Measurements from ENCODE around the gene CASP12. TPM values are rescaled to one million over a fixed set of nuclear protein-coding genes. Genes with fewer than 3 reads are reported as not detected.

The CASP12 gene
- total and polyA plus RNA-seq, 2 of the 4 experiments (the other 2 are of a cell fraction) = 0.07 TPM; not detected in 1

DNA sequence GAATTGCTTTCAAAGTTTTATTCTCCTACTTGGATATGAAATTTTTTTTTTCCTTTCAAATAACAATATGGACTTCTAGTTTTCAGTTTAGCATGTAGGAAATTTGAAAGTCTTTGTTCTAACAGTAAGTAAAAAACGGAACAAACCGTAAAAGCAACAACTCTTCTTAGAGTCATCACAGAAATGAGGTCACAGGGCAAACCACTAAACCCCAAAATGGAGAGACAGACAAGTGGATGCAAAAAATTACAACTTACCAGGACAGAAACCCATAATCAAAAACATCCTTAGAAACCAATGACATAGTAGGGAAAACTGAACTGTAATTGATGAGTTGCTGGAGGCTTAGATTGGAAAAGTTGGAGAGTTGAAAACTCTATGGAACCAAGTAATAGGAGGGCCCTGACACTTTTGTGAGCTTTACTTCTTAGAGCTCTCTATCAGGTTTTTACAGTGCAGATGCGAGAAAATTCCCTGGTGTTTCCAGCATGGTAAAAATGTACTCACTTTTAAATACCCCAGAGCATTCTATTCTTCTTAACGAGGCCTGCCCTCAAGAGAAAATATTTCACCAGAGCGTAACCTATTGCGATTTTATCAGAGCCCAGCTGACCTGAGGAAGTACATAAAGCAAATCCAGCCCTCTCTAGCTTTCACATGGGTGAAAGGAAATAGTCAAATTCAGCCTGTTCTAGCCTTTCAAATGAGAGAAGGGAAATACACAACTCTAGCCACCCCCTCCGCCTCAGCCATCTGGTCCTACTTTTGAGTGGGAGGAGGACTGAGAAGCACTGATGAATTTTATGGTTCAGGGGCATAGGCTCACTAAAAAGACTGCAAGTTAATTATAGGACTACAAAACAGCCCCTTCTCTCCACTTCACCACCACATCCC lies 39.1 kb downstream of the CASP12 start:
- Histone ChIP-seq H3K36me3 (ENCODE audit: control insufficient read depth, insufficient read depth, low read length) (no peaks in the 10 kb centered on the region), H3K27ac (ENCODE audit: insufficient read depth, low read length) (no peak overlapping the region), H3K4me3 (ENCODE audit: insufficient read depth, low read depth, low read length) (no peak overlapping the region), H3K23ac (ENCODE audit: low read depth, low read length) (no peak overlapping the region), H3K18ac (ENCODE audit: low read depth, low read length) (no peak overlapping the region), H3K79me1 (ENCODE audit: low read depth in 1 of 2, low read length in 2 of 2) (no peaks in the 10 kb centered on the region), H2BK120ac (ENCODE audit: low read depth, low read length) (no peak overlapping the region), H2AK5ac (ENCODE audit: low read depth, low read length) (no peak overlapping the region), H3K14ac (replicated peaks; ENCODE audit: low read depth, low read length) (no peak overlapping the region), H2BK5ac (ENCODE audit: low read depth, low read length, poor library complexity, severe bottlenecking) (no peak overlapping the region), H4K8ac (ENCODE audit: low read depth in 2 of 2, low read length in 2 of 2) (no peak overlapping the region), H3K56ac (ENCODE audit: extremely low read depth, insufficient read depth, low read length) (no peak overlapping the region), H2BK20ac (ENCODE audit: low read depth, low read length) (no peak overlapping the region), H3K4me1 (ENCODE audit: control insufficient read depth, insufficient read depth, low read length) (no peaks in the 10 kb centered on the region), H4K91ac (ENCODE audit: insufficient read depth, low read depth, low read length) (no peak overlapping the region), H2AK9ac (replicated peaks; ENCODE audit: low read depth, low read length, poor library complexity) (no peak overlapping the region), H4K20me1 (ENCODE audit: insufficient read depth, low read length) (no peaks in the 10 kb centered on the region), H4K5ac (ENCODE audit: low read depth, low read length) (no peak overlapping the region), H3K9me1 (ENCODE audit: insufficient read depth, low read length) (no peaks in the 10 kb centered on the region), H3K4me2 (ENCODE audit: low read depth, low read length) (no peak overlapping the region), H3K9me3 (ENCODE audit: control insufficient read depth, insufficient read depth, low read length) (no peaks in the 10 kb centered on the region), H3K27me3 (ENCODE audit: control insufficient read depth, insufficient read depth, low read length) (no peaks in the 10 kb centered on the region), H3K4ac (ENCODE audit: low read depth, low read length) (no peak overlapping the region), H2AFZ (replicated peaks; ENCODE audit: low read length, poor library complexity) (no peak overlapping the region), H2BK15ac (ENCODE audit: low read depth, low read length) (no peak overlapping the region), H3K9ac (ENCODE audit: low read depth, low read length) (no peak overlapping the region)
- ChIA-PET POLR2A (ENCODE audit: unreplicated experiment) (no interaction called here), CTCF (no interaction called here)
- no peak for DNase-seq
- dilution Hi-C loops (cut with HindIII; ENCODE audit: low sequenced_read_pairs, unreplicated experiment) = no loop called here
- TF ChIP-seq CEBPB (IDR thresholded peaks at IDR 0.05; ENCODE audit: low read depth, low read length) (no peak), RCOR1 (IDR thresholded peaks at IDR 0.05; ENCODE audit: insufficient replicate concordance, low read length) (no peak), SMC3 (IDR thresholded peaks at IDR 0.05; ENCODE audit: low read depth, low read length) (no peak), ELK1 (IDR thresholded peaks at IDR 0.05; ENCODE audit: borderline replicate concordance, low read depth, low read length) (no peak), MXI1 (IDR thresholded peaks at IDR 0.05; ENCODE audit: borderline replicate concordance, low read depth, low read length) (no peak), MAZ (IDR thresholded peaks at IDR 0.05; ENCODE audit: borderline replicate concordance, low read depth, low read length) (no peak), POLR2A (IDR thresholded peaks at IDR 0.05; ENCODE audit: low read depth, low read length) (no peak), RFX5 (IDR thresholded peaks at IDR 0.05; ENCODE audit: low read depth, low read length) (no peak), MAFK (IDR thresholded peaks at IDR 0.05; ENCODE audit: low read depth, low read length) (no peak), RAD21 (IDR thresholded peaks at IDR 0.05; ENCODE audit: low read length) (no peak)
- TF ChIP-seq, protein P1, sequence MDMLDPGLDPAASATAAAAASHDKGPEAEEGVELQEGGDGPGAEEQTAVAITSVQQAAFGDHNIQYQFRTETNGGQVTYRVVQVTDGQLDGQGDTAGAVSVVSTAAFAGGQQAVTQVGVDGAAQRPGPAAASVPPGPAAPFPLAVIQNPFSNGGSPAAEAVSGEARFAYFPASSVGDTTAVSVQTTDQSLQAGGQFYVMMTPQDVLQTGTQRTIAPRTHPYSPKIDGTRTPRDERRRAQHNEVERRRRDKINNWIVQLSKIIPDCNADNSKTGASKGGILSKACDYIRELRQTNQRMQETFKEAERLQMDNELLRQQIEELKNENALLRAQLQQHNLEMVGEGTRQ (IDR thresholded peaks at IDR 0.05; ENCODE audit: low read depth, low read length) = no peak
- no TSS peak for BruUV-seq (replicated peaks)
- in situ Hi-C loops (cut with MboI; ENCODE audit: low sequenced_read_pairs) = no loop called here
- 90% methylated on average over 2 of the region's 7 CpGs; no CpG with 5 or more reads in 1 of the 2 experiments for WGBS, 2 experiments (ENCODE audit: extremely low coverage in 2 of 2, insufficient read length in 1 of 2)
- no peak for ATAC-seq (ENCODE audit: low read depth)
- intact Hi-C loops (cut with micrococcal nuclease) = no loop called here
